H1 (cell line): ENCODE data around the gene ARHGAP12. TPM values are rescaled to one million over a fixed set of nuclear protein-coding genes. Genes with fewer than 3 reads are reported as not detected.
A peak's percentile ranks its signal among the peaks of the same experiment; 100 is the strongest.

Experiments used
- ASH2L ChIP-seq: fragments of 200-600, 300-600 bp; sonication (generic); IDR thresholded peaks from one replicate; pipeline ENCODE4 v1.7.1; 2017; ENCODE audit warnings: low read length
- CBX5 ChIP-seq: fragments of 300-800, 300-1000 bp; sonication (generic); IDR thresholded peaks from 2 replicates; pipeline ENCODE4 v1.7.1; 2016; ENCODE audit warnings: antibody characterized with exemption, low read length, low read depth
- polyA plus RNA-seq, 7 experiments: library from polyadenylated mRNA; depleted of rRNA in 3 of 7; stranded (reverse) in 5 of 7; unstranded in 2 of 7; fragments of >200 nt in 5 of 7; fragments of 200-250 nt in 2 of 7; gene quantifications; 1 replicate in 5 of 7; 2 replicates in 1 of 7; 4 replicates in 1 of 7; pipeline versions ENCODE4 v1.2.1 to v1.2.3, GENCODE V29; 2011 to 2013; ENCODE audit warnings: missing spikeins in 2 of 7, mixed read lengths in 2 of 7
- total RNA-seq: library from RNA; stranded (reverse); fragmentation: NEBNext Ultra II Directional; extraction: Animal tissue kit (Norgen Biotek cat#: 25700); gene quantifications from 2 replicates; pipeline ENCODE4 v1.2.1, GENCODE V29; 2021
- TF ChIP-seq, protein P1 (sequence below): fragments of 300-600 bp; sonication (generic); IDR thresholded peaks from 2 replicates; pipeline ENCODE4 v1.7.1; 2012; ENCODE audit warnings: low read length, moderate library complexity, mild to moderate bottlenecking, inconsistent platforms; ENCODE audit not compliant: insufficient replicate concordance

The ARHGAP12 gene
- total and polyA plus RNA-seq, 2 of the 8 experiments (the other 6 are each of a cell fraction or from before 2014, with no cell fraction given), result 10.1 to 39.0 TPM

DNA sequence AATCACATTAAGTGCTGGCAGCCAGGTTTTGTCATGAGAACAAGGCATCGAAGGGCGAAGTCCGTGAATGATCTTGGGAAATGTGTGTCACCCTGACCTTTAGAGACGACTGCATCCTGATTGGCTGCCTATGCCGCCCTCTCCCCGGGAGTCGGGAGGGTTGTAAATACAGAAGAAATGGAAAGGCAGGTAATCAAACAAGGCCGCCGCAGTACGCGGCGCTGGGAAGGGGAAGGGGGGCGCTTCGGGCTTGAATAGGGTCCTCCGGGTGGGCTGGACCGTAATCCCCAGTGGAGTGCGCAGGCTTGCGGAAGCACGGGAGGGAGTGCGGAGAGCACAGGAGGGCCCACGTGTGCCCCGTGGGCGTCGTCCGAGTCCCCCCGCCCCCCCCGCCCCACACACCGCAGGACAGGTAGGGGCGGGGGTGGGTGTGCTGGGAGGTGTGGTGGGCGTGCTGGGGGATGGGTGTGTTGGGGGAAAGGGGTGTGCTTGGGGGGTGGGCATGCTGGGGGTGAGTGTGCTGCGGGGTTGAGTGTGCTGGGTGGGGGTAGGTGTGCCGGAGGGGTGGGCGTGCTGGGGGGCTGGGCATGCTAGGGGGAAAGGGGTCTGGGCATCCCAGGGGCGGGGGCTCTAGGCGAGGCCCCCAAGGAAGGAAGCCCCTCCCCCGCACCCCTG, 169.4 kb downstream of the ARHGAP12 start (continued):
- TF ChIP-seq CBX5 (no peak), ASH2L (peak; percentile 18)
- TF ChIP-seq, protein P1, sequence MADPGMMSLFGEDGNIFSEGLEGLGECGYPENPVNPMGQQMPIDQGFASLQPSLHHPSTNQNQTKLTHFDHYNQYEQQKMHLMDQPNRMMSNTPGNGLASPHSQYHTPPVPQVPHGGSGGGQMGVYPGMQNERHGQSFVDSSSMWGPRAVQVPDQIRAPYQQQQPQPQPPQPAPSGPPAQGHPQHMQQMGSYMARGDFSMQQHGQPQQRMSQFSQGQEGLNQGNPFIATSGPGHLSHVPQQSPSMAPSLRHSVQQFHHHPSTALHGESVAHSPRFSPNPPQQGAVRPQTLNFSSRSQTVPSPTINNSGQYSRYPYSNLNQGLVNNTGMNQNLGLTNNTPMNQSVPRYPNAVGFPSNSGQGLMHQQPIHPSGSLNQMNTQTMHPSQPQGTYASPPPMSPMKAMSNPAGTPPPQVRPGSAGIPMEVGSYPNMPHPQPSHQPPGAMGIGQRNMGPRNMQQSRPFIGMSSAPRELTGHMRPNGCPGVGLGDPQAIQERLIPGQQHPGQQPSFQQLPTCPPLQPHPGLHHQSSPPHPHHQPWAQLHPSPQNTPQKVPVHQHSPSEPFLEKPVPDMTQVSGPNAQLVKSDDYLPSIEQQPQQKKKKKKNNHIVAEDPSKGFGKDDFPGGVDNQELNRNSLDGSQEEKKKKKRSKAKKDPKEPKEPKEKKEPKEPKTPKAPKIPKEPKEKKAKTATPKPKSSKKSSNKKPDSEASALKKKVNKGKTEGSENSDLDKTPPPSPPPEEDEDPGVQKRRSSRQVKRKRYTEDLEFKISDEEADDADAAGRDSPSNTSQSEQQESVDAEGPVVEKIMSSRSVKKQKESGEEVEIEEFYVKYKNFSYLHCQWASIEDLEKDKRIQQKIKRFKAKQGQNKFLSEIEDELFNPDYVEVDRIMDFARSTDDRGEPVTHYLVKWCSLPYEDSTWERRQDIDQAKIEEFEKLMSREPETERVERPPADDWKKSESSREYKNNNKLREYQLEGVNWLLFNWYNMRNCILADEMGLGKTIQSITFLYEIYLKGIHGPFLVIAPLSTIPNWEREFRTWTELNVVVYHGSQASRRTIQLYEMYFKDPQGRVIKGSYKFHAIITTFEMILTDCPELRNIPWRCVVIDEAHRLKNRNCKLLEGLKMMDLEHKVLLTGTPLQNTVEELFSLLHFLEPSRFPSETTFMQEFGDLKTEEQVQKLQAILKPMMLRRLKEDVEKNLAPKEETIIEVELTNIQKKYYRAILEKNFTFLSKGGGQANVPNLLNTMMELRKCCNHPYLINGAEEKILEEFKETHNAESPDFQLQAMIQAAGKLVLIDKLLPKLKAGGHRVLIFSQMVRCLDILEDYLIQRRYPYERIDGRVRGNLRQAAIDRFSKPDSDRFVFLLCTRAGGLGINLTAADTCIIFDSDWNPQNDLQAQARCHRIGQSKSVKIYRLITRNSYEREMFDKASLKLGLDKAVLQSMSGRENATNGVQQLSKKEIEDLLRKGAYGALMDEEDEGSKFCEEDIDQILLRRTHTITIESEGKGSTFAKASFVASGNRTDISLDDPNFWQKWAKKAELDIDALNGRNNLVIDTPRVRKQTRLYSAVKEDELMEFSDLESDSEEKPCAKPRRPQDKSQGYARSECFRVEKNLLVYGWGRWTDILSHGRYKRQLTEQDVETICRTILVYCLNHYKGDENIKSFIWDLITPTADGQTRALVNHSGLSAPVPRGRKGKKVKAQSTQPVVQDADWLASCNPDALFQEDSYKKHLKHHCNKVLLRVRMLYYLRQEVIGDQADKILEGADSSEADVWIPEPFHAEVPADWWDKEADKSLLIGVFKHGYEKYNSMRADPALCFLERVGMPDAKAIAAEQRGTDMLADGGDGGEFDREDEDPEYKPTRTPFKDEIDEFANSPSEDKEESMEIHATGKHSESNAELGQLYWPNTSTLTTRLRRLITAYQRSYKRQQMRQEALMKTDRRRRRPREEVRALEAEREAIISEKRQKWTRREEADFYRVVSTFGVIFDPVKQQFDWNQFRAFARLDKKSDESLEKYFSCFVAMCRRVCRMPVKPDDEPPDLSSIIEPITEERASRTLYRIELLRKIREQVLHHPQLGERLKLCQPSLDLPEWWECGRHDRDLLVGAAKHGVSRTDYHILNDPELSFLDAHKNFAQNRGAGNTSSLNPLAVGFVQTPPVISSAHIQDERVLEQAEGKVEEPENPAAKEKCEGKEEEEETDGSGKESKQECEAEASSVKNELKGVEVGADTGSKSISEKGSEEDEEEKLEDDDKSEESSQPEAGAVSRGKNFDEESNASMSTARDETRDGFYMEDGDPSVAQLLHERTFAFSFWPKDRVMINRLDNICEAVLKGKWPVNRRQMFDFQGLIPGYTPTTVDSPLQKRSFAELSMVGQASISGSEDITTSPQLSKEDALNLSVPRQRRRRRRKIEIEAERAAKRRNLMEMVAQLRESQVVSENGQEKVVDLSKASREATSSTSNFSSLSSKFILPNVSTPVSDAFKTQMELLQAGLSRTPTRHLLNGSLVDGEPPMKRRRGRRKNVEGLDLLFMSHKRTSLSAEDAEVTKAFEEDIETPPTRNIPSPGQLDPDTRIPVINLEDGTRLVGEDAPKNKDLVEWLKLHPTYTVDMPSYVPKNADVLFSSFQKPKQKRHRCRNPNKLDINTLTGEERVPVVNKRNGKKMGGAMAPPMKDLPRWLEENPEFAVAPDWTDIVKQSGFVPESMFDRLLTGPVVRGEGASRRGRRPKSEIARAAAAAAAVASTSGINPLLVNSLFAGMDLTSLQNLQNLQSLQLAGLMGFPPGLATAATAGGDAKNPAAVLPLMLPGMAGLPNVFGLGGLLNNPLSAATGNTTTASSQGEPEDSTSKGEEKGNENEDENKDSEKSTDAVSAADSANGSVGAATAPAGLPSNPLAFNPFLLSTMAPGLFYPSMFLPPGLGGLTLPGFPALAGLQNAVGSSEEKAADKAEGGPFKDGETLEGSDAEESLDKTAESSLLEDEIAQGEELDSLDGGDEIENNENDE, result peak; percentile 46
